CD4-positive, alpha-beta T cell (primary cell): ENCODE measurements around the gene SALL1. TPM values are rescaled to one million over a fixed set of nuclear protein-coding genes. Genes with fewer than 3 reads are reported as not detected.

ENCODE experiments used
- ATAC-seq: fragments of 200-7000 bp; cut with Tn5 transposase; one replicate; pipeline ENCODE4 v1.10.0; 2022; ENCODE audit warnings: mild to moderate bottlenecking; ENCODE audit not compliant: poor library complexity
- CTCF ChIA-PET: fragments of 350-600 bp; sonication (Branson Sonifier 250); formaldehyde crosslinking; loops from one replicate; lab custom pipeline; 2021; ENCODE audit warnings: antibody characterized with exemption, inconsistent platforms; lab: Charles Lee
- POLR2A ChIA-PET: fragments of 350-600 bp; sonication (Branson Sonifier 250); formaldehyde crosslinking; loops from one replicate; lab custom pipeline; 2021; ENCODE audit warnings: antibody characterized with exemption, inconsistent platforms; lab: Charles Lee
- DNase-seq, 14 experiments: peaks; one replicate each; pipeline ENCODE4 v3.0.0-alpha.2; 2013 to 2020; ENCODE audit warnings: mixed read lengths in 2 of 14
- H3K27ac ChIP-seq, 2 donors: one replicate each; pipeline versions ENCODE4 v1.5.1 to v1.7.0; 2013; ENCODE audit warnings: low read length in 2 of 2, low read depth in 1 of 2, mild to moderate bottlenecking in 1 of 2
- H3K27me3 ChIP-seq, 2 experiments: 1 replicate in 1 of 2; 2 replicates in 1 of 2; pipeline versions ENCODE4 v1.6.1 to v1.7.0; 2013; ENCODE audit warnings: low read length in 2 of 2, control low read depth in 1 of 2, mild to moderate bottlenecking in 1 of 2, moderate library complexity in 1 of 2; ENCODE audit not compliant: insufficient read depth in 2 of 2, control insufficient read depth in 1 of 2
- H3K36me3 ChIP-seq: one replicate; pipeline ENCODE4 v1.6.1; 2013; ENCODE audit warnings: low read length, control low read depth; ENCODE audit not compliant: insufficient read depth
- H3K4me1 ChIP-seq: one replicate; pipeline ENCODE4 v1.6.1; 2013; ENCODE audit warnings: low read length, control low read depth; ENCODE audit not compliant: insufficient read depth
- H3K4me3 ChIP-seq: one replicate; pipeline ENCODE4 v1.5.1; 2013; ENCODE audit warnings: mild to moderate bottlenecking, low read length, moderate library complexity
- H3K9me3 ChIP-seq, 2 experiments: 1 replicate in 1 of 2; 2 replicates in 1 of 2; pipeline versions ENCODE4 v1.6.1 to v1.7.0; 2013; ENCODE audit warnings: low read length in 2 of 2, mild to moderate bottlenecking in 2 of 2, control low read depth in 1 of 2, moderate library complexity in 1 of 2; ENCODE audit not compliant: control insufficient read depth in 1 of 2, insufficient read depth in 1 of 2
- H3K27ac Mint-ChIP-seq: one replicate; pipeline ENCODE4 v1.8.0; 2020; ENCODE audit warnings: mixed read lengths
- H3K27me3 Mint-ChIP-seq: one replicate; pipeline ENCODE4 v1.8.0; 2021; ENCODE audit warnings: mixed read lengths
- H3K36me3 Mint-ChIP-seq: one replicate; pipeline ENCODE4 v1.8.0; 2021; ENCODE audit warnings: low read depth, mixed read lengths
- H3K4me1 Mint-ChIP-seq: one replicate; pipeline ENCODE4 v1.8.0; 2021; ENCODE audit warnings: low read depth, mixed read lengths
- H3K4me3 Mint-ChIP-seq: one replicate; pipeline ENCODE4 v1.8.0; 2020; ENCODE audit warnings: mild to moderate bottlenecking, mixed read lengths
- H3K9me3 Mint-ChIP-seq: one replicate; pipeline ENCODE4 v1.8.0; 2020; ENCODE audit warnings: mixed read lengths
- CTCF ChIP-seq: fragments of 200-600 bp; IDR thresholded peaks from one replicate; pipeline ENCODE4 v1.8.0; 2022; ENCODE audit warnings: antibody characterized with exemption, mild to moderate bottlenecking
- intact Hi-C, 2 experiments: fragments of 100-400 bp; cut with DNase I in 1 of 2; cut with micrococcal nuclease in 1 of 2; formaldehyde crosslinking; loops; one replicate each; pipeline versions ENCODE4 v1.15.1 to v1.9.0; 2023 to 2025; cut with DNase I, micrococcal nuclease
- total RNA-seq, 174 experiments: library from RNA in 2 of 174; stranded (reverse) in 2 of 174; gene quantifications; one replicate each; pipeline ENCODE4 v1.2.3 and lab custom pipeline; 2021 to 2026

The SALL1 gene
- total RNA-seq, 2 experiments from 2014 or later = not detected

DNA sequence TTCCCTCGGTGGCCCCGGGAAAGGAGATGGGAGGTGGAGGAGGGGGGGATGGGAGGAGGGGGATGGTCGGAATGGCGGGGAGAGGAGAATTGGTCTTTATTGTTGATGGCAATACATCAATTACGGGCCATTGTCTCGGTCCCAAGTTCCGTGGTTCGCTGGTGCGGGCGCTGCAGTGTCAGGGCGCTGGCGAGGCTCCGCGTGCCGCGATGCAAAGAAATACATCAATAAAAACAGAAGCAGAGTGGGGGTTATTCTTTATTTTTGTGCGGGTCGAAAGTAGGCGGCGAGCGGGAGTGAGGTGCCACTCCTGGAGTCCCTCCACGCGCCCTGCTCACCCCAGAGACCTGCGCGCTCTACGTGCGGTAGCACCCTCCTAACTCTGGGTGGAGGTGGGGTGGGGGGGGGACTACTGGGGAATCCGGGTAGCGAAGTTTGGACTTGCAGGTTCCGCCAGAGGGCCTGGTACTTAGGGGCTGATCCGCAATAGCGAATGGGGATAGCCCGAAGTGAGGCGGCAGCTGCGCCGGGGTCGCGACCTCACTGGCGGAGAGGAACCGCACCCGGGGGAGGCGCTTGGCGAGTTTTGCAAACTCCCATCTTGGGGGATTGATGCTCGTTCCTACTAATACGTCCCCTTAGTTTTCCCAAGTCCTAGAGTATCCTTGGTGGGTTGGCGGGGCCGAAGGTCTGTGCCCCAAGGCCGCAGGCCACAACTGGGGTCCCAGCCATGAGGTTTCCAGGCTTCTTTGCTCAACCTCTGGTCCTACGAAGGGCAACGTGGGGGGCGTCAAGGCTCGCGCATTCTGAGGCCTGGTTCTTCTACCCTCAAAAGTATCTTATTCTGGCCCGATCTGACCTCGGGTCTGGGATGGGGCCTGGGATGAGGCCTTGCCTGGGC, 3.5 kb upstream of the SALL1 start:
- intact Hi-C loops = no loop called here
- H3K9me3 Mint-ChIP-seq = no peaks in the 10 kb centered on the region
- H3K4me1 Mint-ChIP-seq = peaks cover 12% of the 10 kb centered on the region
- POLR2A ChIA-PET = no interaction called here
- no peak overlapping the region for H3K27ac ChIP-seq
- H3K27me3 Mint-ChIP-seq = peaks cover 65% of the 10 kb centered on the region
- H3K27me3 ChIP-seq = peaks cover 51 to 78% of the 10 kb centered on the region in 2 experiments
- H3K9me3 ChIP-seq = peaks cover 0 to 54% of the 10 kb centered on the region in 2 experiments
- DNase-seq = no peak
- H3K4me1 ChIP-seq = peaks cover 2% of the 10 kb centered on the region
- no peak for ATAC-seq
- no peak for TF ChIP-seq CTCF
- H3K4me3 ChIP-seq = no peak overlapping the region
- no peak overlapping the region for H3K4me3 Mint-ChIP-seq
- H3K27ac Mint-ChIP-seq = no peak overlapping the region
- CTCF ChIA-PET = no interaction called here
- no peaks in the 10 kb centered on the region for H3K36me3 Mint-ChIP-seq
- no peaks in the 10 kb centered on the region for H3K36me3 ChIP-seq

- Mint-ChIP-seq H3K27ac (no peak overlapping the region), H3K4me1 (peaks cover 19% of the 10 kb centered on the region), H3K9me3 (no peaks in the 10 kb centered on the region), H3K4me3 (no peak overlapping the region), H3K27me3 (peaks cover 66% of the 10 kb centered on the region), H3K36me3 (no peaks in the 10 kb centered on the region)
- Histone ChIP-seq H3K27ac (no peak overlapping the region), H3K4me1 (peaks cover 2% of the 10 kb centered on the region), H3K27me3 (peaks cover 56 to 87% of the 10 kb centered on the region in 2 experiments), H3K9me3 (peaks cover 0 to 59% of the 10 kb centered on the region in 2 experiments), H3K4me3 (no peak overlapping the region), H3K36me3 (no peaks in the 10 kb centered on the region)
- no peak for TF ChIP-seq CTCF
- no peak for ATAC-seq
- intact Hi-C loops = no loop called here
- no peak for DNase-seq
- ChIA-PET CTCF (no interaction called here), POLR2A (no interaction called here)
Observed at GRCh38 chr16:51153577-51154031, 2.5 kb upstream of the SALL1 start.

- no peaks in the 10 kb centered on the region for H3K9me3 Mint-ChIP-seq
- peaks cover 19% of the 10 kb centered on the region for H3K4me1 Mint-ChIP-seq
- Histone ChIP-seq H3K27ac (no peak overlapping the region), H3K36me3 (no peaks in the 10 kb centered on the region), H3K4me3 (no peak overlapping the region), H3K27me3 (peaks cover 53 to 93% of the 10 kb centered on the region in 2 experiments), H3K9me3 (peaks cover 0 to 56% of the 10 kb centered on the region in 2 experiments), H3K4me1 (peaks cover 2% of the 10 kb centered on the region)
- DNase-seq (no peak), ATAC-seq (no peak)
- ChIA-PET POLR2A (no interaction called here), CTCF (no interaction called here)
- intact Hi-C loops = no loop called here
- no peak overlapping the region for H3K4me3 Mint-ChIP-seq
- no peak for TF ChIP-seq CTCF
- H3K27ac Mint-ChIP-seq = no peak overlapping the region
- H3K36me3 Mint-ChIP-seq = no peaks in the 10 kb centered on the region
- peaks cover 68% of the 10 kb centered on the region for H3K27me3 Mint-ChIP-seq
Observed at GRCh38 chr16:51152691-51153576, 1.9 kb upstream of the SALL1 start.
